Sigmoid colon (tissue), 7 donors: ENCODE measurements around the gene ALG12. TPM values are rescaled to one million over a fixed set of nuclear protein-coding genes. Genes with fewer than 3 reads are reported as not detected.

Source experiments
- DNase-seq: peaks from one replicate; pipeline ENCODE4 v3.0.0-alpha.2; 2019
- H3K27ac ChIP-seq, 4 donors: fragments of 200-600 bp; sonication (generic); one replicate each; pipeline ENCODE4 v1.5.1; 2016 to 2019; ENCODE audit warnings: mild to moderate bottlenecking in 1 of 4
- H3K27me3 ChIP-seq, 3 donors: fragments of 200-600 bp; sonication (generic); one replicate each; pipeline ENCODE4 v1.5.1; 2019; ENCODE audit warnings: mild to moderate bottlenecking in 1 of 3
- H3K36me3 ChIP-seq, 4 donors: fragments of 200-600 bp; sonication (generic); one replicate each; pipeline ENCODE4 v1.5.1; 2016 to 2019
- H3K4me1 ChIP-seq, 4 donors: fragments of 200-600 bp; sonication (generic); one replicate each; pipeline ENCODE4 v1.5.1; 2017 to 2019
- H3K4me3 ChIP-seq, 4 donors: fragments of 200-600 bp; sonication (generic); one replicate each; pipeline ENCODE4 v1.5.1; 2017 to 2019; ENCODE audit warnings: mild to moderate bottlenecking in 2 of 4, moderate library complexity in 1 of 4
- H3K9me3 ChIP-seq, 4 donors: fragments of 200-600 bp in 3 of 4; sonication (generic) in 3 of 4; one replicate each; pipeline versions ENCODE4 v1.5.1 to v1.6.1; 2013 to 2019
- EP300 ChIP-seq, 4 donors: sonication (generic); formaldehyde crosslinking; IDR thresholded peaks; one replicate each; pipeline ENCODE4 v1.6.1; 2017; ENCODE audit warnings: antibody characterized with exemption in 4 of 4
- POLR2A ChIP-seq, 2 donors: fragments of 450-650 bp; IDR thresholded peaks; one replicate each; pipeline ENCODE4 v1.6.1; 2016; ENCODE audit warnings: antibody characterized with exemption in 2 of 2, mild to moderate bottlenecking in 2 of 2, moderate library complexity in 2 of 2
- POLR2AphosphoS5 ChIP-seq, 4 donors: sonication (generic); formaldehyde crosslinking; IDR thresholded peaks; one replicate each; pipeline ENCODE4 v1.6.1; 2017; ENCODE audit warnings: antibody characterized with exemption in 4 of 4
- WGBS, 2 donors: extraction: QIAGEN DNeasy Blood & Tissue Kit; methylation state at CpG; one replicate each; pipeline ENCODE4 v1.1.7; 2013; 5-methylcytosine and 5-hydroxymethylcytosine counted together
- intact Hi-C: fragments of 100-400 bp; cut with DNase I; formaldehyde crosslinking; loops from one replicate; pipeline ENCODE4 v1.15.1; 2023
- polyA plus RNA-seq, 3 donors: library from polyadenylated mRNA; stranded (reverse); fragments of 200-250 nt; gene quantifications; one replicate each; pipeline ENCODE4 v1.2.3, GENCODE V29; 2013
- total RNA-seq, 4 donors: library from RNA; depleted of rRNA; stranded (reverse); fragments of >200 nt; gene quantifications; one replicate each; pipeline ENCODE4 v1.1.0, GENCODE V29; 2016
- TF ChIP-seq, protein P1 (sequence below), 4 experiments: fragments of 450-650 bp in 3 of 4; fragments of 200-600 bp in 1 of 4; IDR thresholded peaks; one replicate each; pipeline ENCODE4 v1.5.1; 2016 to 2019; ENCODE audit warnings: antibody characterized with exemption in 4 of 4, mild to moderate bottlenecking in 3 of 4, moderate library complexity in 2 of 4
- donor health status: healthy with polysubstance abuse.
- donor health status: Bipolar disorder and iron deficiency.
- donor health status: healthy.

The ALG12 gene
- total and polyA plus RNA-seq, 7 donors, result 1.8 to 23.9 (median 14.4) TPM

DNA sequence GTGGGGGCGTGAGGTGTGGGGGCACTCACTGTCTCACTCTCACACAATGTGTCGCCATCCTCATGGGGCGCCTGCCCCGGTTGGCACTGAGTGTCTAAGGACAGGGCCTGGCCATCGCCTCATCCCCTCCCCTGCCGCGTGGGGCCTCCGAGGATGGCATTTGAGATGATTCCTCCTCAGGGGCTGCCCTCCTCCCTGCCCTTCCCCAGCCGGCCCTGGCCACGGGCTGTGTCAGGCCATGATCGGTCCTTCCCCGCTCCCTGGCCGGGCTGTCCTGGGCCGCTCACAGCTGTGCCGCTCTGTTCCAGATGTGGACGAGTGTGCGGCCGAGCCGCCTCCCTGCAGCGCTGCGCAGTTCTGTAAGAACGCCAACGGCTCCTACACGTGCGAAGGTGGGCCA is 4.7 kb upstream of the ALG12 start:
- whole genome bisulfite sequencing, 2 donors, result 93% methylated on average over 25 of the region's 25 CpGs
- Histone ChIP-seq H3K9me3 (no peaks in the 10 kb centered on the region), H3K4me1 (peaks cover 0 to 15% (median 10%) of the 10 kb centered on the region in 4 donors), H3K27me3 (no peaks in the 10 kb centered on the region), H3K4me3 (no peak overlapping the region), H3K36me3 (peaks cover 0 to 32% (median 6%) of the 10 kb centered on the region in 4 donors), H3K27ac (peak overlapping the region in 2 of 4 donors; percentile 18 to 38)
- intact Hi-C loops, result loop anchor here (10.0 kb wide), 1 partner anchor 262 kb away; the partner anchor contains the start of gene TRABD
- TF ChIP-seq, protein P1, sequence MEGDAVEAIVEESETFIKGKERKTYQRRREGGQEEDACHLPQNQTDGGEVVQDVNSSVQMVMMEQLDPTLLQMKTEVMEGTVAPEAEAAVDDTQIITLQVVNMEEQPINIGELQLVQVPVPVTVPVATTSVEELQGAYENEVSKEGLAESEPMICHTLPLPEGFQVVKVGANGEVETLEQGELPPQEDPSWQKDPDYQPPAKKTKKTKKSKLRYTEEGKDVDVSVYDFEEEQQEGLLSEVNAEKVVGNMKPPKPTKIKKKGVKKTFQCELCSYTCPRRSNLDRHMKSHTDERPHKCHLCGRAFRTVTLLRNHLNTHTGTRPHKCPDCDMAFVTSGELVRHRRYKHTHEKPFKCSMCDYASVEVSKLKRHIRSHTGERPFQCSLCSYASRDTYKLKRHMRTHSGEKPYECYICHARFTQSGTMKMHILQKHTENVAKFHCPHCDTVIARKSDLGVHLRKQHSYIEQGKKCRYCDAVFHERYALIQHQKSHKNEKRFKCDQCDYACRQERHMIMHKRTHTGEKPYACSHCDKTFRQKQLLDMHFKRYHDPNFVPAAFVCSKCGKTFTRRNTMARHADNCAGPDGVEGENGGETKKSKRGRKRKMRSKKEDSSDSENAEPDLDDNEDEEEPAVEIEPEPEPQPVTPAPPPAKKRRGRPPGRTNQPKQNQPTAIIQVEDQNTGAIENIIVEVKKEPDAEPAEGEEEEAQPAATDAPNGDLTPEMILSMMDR (IDR thresholded peaks at IDR 0.05), result no peak
- no peak for TF ChIP-seq EP300 (IDR thresholded peaks at IDR 0.05)
- no peak for TF ChIP-seq POLR2AphosphoS5 (IDR thresholded peaks at IDR 0.05)
- no peak for TF ChIP-seq POLR2A (IDR thresholded peaks at IDR 0.05)
- DNase-seq, result no peak

GRCh38 chr22:49922484-49922883 is 4.2 kb upstream of the ALG12 start:
- intact Hi-C loops, result loop anchor here (10.0 kb wide), 1 partner anchor 262 kb away; the partner anchor contains the start of gene TRABD
- no peak overlapping the region for H3K4me3 ChIP-seq
- H3K36me3 ChIP-seq, result peaks cover 0 to 32% (median 6%) of the 10 kb centered on the region in 4 donors
- no peak for DNase-seq
- no peak overlapping the region for H3K27ac ChIP-seq
- H3K27me3 ChIP-seq, result no peaks in the 10 kb centered on the region
- no peaks in the 10 kb centered on the region for H3K9me3 ChIP-seq
- peaks cover 0 to 19% (median 14%) of the 10 kb centered on the region in 4 donors for H3K4me1 ChIP-seq
- WGBS, 2 donors, result 94 to 95% methylated on average over 22 of the region's 22 CpGs
- no peak for TF ChIP-seq POLR2A (IDR thresholded peaks at IDR 0.05)
- TF ChIP-seq, protein P1 (IDR thresholded peaks at IDR 0.05), result no peak
- TF ChIP-seq EP300 (IDR thresholded peaks at IDR 0.05), result no peak
- no peak for TF ChIP-seq POLR2AphosphoS5 (IDR thresholded peaks at IDR 0.05)

- 93 to 95% methylated on average over 35 of the region's 35 CpGs for WGBS, 2 donors
- DNase-seq, result no peak
- Histone ChIP-seq H3K4me1 (peaks cover 0 to 27% (median 21%) of the 10 kb centered on the region in 4 donors), H3K27me3 (no peaks in the 10 kb centered on the region), H3K9me3 (no peaks in the 10 kb centered on the region), H3K4me3 (no peak overlapping the region), H3K27ac (no peak overlapping the region), H3K36me3 (peaks cover 0 to 32% (median 6%) of the 10 kb centered on the region in 4 donors)
- intact Hi-C loops, result loop anchor here (10.0 kb wide), 1 partner anchor 263 kb away; the partner anchor contains the start of gene TRABD
- TF ChIP-seq POLR2A (IDR thresholded peaks at IDR 0.05) (no peak), POLR2AphosphoS5 (IDR thresholded peaks at IDR 0.05) (no peak), EP300 (IDR thresholded peaks at IDR 0.05) (no peak)
- TF ChIP-seq, protein P1 (IDR thresholded peaks at IDR 0.05), result no peak
Observed at GRCh38 chr22:49921508-49922278, 3.5 kb upstream of the ALG12 start.

DNA sequence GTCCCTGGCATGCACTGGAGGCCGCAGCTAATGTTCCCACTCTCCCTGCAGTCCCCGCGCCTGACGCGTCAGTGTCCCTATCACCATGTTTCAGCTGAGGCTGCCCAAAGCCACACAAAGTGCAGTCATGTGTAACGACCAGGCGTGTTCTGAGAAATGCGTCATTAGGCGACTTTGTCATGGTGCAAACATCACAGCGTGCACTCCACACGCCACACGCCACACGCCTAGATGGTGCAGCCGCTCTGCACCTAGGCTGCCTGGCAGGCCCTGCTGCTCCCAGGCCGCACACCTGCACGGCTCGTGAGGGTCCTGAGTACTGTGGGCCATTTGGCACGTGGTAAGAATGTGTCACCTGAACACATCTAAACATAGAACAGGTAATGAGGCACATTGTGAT is 2.6 kb upstream of the ALG12 start:
- Histone ChIP-seq H3K4me1 (peaks cover 0 to 29% (median 22%) of the 10 kb centered on the region in 4 donors), H3K27ac (no peak overlapping the region), H3K27me3 (no peaks in the 10 kb centered on the region), H3K9me3 (no peaks in the 10 kb centered on the region), H3K4me3 (no peak overlapping the region), H3K36me3 (peaks cover 0 to 28% (median 6%) of the 10 kb centered on the region in 4 donors)
- intact Hi-C loops, result loop anchor here (10.0 kb wide), 1 partner anchor 264 kb away; the partner anchor contains the start of gene TRABD
- TF ChIP-seq EP300 (IDR thresholded peaks at IDR 0.05) (no peak), POLR2A (IDR thresholded peaks at IDR 0.05) (no peak), POLR2AphosphoS5 (IDR thresholded peaks at IDR 0.05) (no peak)
- TF ChIP-seq, protein P1 (IDR thresholded peaks at IDR 0.05), result no peak
- 96 to 97% methylated on average over 18 of the region's 18 CpGs for WGBS, 2 donors
- no peak for DNase-seq
